RWPE2 (cell line): ENCODE data around the gene ZNF318.

Source experiments
- ATAC-seq: fragments of 200-7000 bp; cut with Tn5 transposase; 3 replicates; pipeline ENCODE4 v1.9.1; 2021; ENCODE audit warnings: low read depth
- DNase-seq: peaks from one replicate; pipeline ENCODE4 v3.0.0-alpha.2; 2020; ENCODE audit warnings: low spot score
- H3K27ac ChIP-seq: fragments of 450-650 bp; 2 replicates; pipeline ENCODE4 v1.5.1; 2017; ENCODE audit warnings: mild to moderate bottlenecking; ENCODE audit not compliant: poor library complexity, severe bottlenecking
- H3K27me3 ChIP-seq: fragments of 250-450 bp; sonication (Bioruptor Pico); 2 replicates; pipeline ENCODE4 v1.5.1; 2021; ENCODE audit warnings: mild to moderate bottlenecking, moderate library complexity; ENCODE audit not compliant: insufficient read depth, poor library complexity, severe bottlenecking
- H3K36me3 ChIP-seq: fragments of 250-450 bp; sonication (Bioruptor Pico); 2 replicates; pipeline ENCODE4 v1.5.1; 2020; ENCODE audit warnings: low read depth, mild to moderate bottlenecking, moderate library complexity
- H3K4me1 ChIP-seq: fragments of 250-450 bp; sonication (Bioruptor Pico); 2 replicates; pipeline ENCODE4 v1.5.1; 2021; ENCODE audit warnings: mild to moderate bottlenecking, moderate library complexity; ENCODE audit not compliant: insufficient read depth, poor library complexity, severe bottlenecking
- H3K4me3 ChIP-seq: fragments of 250-450 bp; sonication (Bioruptor Pico); 2 replicates; pipeline ENCODE4 v1.5.1; 2021; ENCODE audit warnings: mild to moderate bottlenecking, moderate library complexity; ENCODE audit not compliant: severe bottlenecking
- H3K9me3 ChIP-seq: fragments of 250-450 bp; sonication (Bioruptor Pico); 2 replicates; pipeline ENCODE4 v1.5.1; 2021; ENCODE audit warnings: mild to moderate bottlenecking, moderate library complexity; ENCODE audit not compliant: severe bottlenecking
- CTCF ChIP-seq: fragments of 450-650 bp; IDR thresholded peaks from one replicate; pipeline ENCODE4 v1.5.1; 2017; ENCODE audit warnings: mild to moderate bottlenecking, moderate library complexity; ENCODE audit not compliant: poor library complexity, severe bottlenecking

The ZNF318 gene

GRCh38 chr6:43290339-43290904, 79.0 kb downstream of the ZNF318 start:
- DNase-seq (no peak), ATAC-seq (no peak)
- no peaks in the 10 kb centered on the region for H3K9me3 ChIP-seq
- no peaks in the 10 kb centered on the region for H3K4me1 ChIP-seq
- H3K27ac ChIP-seq: no peak overlapping the region
- H3K36me3 ChIP-seq: no peaks in the 10 kb centered on the region
- TF ChIP-seq CTCF: no peak
- no peak overlapping the region for H3K4me3 ChIP-seq
- peaks cover 6% of the 10 kb centered on the region for H3K27me3 ChIP-seq

GRCh38 chr6:43287717-43288679, 81.4 kb downstream of the ZNF318 start:
- Histone ChIP-seq H3K4me1 (no peaks in the 10 kb centered on the region), H3K9me3 (no peaks in the 10 kb centered on the region), H3K27ac (no peak overlapping the region), H3K4me3 (no peak overlapping the region), H3K36me3 (no peaks in the 10 kb centered on the region), H3K27me3 (peaks cover 19% of the 10 kb centered on the region)
- TF ChIP-seq CTCF: no peak
- DNase-seq: no peak
- ATAC-seq: no peak

- no peaks in the 10 kb centered on the region for H3K36me3 ChIP-seq
- no peak overlapping the region for H3K4me3 ChIP-seq
- no peaks in the 10 kb centered on the region for H3K9me3 ChIP-seq
- H3K4me1 ChIP-seq: no peaks in the 10 kb centered on the region
- H3K27ac ChIP-seq: no peak overlapping the region
- H3K27me3 ChIP-seq: peaks cover 19% of the 10 kb centered on the region
- no peak for DNase-seq
- ATAC-seq: no peak
- no peak for TF ChIP-seq CTCF
Observed at GRCh38 chr6:43286980-43287716, 82.3 kb downstream of the ZNF318 start.

GRCh38 chr6:43286456-43286979, 82.9 kb downstream of the ZNF318 start:
- no peak for TF ChIP-seq CTCF
- ATAC-seq: no peak
- no peak overlapping the region for H3K4me3 ChIP-seq
- H3K4me1 ChIP-seq: no peaks in the 10 kb centered on the region
- no peaks in the 10 kb centered on the region for H3K36me3 ChIP-seq
- H3K9me3 ChIP-seq: no peaks in the 10 kb centered on the region
- DNase-seq: no peak
- no peak overlapping the region for H3K27ac ChIP-seq
- H3K27me3 ChIP-seq: peaks cover 19% of the 10 kb centered on the region
